Medulla oblongata (tissue), 1 donor: ENCODE results near the gene SLC4A11.

Source experiments
- DNase-seq: peaks from one replicate; pipeline ENCODE4 v3.0.0-alpha.2; 2015; ENCODE audit errors: extremely low spot score

The SLC4A11 gene

DNA sequence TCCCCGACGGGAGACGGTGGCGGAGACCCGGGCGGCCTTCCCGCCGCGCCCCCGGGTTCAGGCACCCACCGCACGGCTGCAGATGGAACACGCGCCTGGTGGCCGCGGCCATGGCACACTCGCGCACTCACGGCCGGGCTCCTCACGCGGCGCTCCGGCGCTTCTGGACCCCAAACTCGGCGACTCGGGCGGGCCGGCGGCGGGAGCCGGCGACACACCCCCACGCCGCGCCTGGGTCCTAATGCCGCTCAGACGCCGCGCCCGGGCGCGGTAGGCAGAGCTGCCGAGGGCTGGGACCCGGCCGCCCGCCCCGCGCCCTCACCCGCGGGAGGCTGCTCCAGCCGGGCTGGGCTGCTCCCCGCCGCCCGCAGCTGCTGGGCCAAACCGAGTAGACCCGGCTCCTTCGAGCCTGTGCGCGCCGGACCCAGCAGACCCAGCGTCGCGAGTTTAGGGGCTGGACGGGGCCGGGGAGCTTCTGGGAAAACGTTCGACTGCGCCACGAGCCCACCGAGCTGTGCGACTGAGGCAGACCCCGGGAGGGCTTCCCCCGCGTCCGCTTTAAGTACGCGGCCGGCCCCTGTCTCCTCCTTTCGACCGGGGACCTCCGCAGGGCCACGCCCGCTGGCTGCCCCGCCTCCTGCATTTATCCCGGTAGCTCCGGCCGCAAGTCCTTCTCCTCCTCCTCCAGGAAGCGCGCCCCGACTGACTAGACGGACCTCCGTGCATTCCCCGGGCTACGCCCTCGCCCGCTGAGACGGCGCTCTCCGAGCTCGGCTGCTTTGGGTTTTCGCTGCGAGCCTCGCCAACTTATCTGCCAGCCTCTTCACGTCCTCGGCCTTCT, at the start of gene SLC4A11:
Gene SLC4A11, minus strand, starts transcription at position 165 of the 841 bp plus-strand sequence. Its CDS starts 53 bp downstream, at position 112.
- DNase-seq = no peak

DNA sequence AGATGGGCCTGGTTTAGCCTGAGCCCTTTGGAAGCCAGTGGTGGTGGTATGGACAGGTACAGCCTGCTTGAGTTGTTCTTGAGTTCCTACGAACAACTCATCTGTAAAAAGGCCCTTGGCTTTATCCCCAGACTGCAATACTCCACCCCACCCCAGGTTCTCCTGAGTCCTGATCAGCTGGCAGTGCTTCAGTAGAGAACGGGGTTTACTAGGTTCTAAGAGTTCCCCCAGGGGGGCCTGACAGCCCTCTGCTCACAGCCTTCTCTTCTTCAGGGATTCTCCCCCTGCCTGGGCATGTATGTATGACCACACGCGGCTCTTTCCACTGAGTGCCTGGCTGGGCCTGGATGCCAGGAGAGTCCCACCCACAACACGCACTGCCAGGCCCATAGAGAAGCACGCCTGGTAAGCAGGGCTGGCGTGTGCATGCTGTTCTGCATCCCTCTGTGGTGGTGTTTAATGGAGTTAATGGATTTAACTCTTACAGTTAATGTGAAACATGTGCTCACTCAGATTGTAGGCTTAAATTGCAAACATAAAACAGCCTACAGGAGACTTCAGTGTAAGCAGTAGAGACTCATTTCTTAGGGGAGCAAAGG, 44.3 kb upstream of the SLC4A11 start:
- no peak for DNase-seq

DNA sequence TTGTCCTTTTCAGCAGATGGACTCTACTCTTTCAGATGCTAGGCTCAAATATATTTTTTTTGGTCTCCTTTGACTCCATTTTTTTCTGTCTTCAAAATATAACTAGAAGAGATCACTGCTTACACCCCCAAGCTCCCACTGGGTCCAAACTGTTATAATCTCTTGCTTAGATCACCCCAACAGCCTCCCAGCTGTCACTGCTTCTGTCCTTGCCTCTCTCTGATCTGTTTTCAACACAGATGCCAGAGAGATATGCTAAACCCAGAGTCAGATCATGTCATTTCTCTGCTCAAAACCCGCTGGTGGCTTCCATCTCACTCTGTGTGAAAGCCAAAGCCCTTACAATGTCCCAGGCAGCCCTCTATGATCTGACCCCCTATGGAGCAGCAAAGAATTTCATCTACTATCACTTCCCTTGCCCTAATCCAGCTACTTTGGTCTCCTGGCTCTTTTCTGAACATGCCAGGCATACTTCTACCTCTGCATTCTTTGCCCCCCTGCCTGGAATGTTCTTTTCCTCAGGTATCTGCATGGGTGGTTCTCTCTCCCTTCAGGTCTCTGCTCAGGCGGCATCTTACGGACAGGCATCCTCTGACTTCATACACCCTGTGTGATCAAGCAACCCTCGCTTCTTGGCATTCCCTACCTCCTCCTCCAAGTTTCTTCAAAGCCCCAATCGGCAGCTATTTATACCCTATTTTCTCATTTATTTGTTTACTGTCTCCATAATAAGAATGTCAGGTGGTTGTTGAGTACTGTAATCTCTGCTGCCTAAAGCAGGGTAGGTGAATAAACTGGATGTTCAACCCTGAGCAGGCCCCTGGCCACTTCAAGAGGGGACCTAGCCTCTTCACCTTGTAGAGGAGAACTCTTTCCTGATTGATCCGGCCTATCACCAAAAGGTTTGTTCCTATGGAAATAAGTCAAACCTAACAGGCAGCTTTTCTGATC, 43.6 kb upstream of the SLC4A11 start:
- DNase-seq = no peak

DNA sequence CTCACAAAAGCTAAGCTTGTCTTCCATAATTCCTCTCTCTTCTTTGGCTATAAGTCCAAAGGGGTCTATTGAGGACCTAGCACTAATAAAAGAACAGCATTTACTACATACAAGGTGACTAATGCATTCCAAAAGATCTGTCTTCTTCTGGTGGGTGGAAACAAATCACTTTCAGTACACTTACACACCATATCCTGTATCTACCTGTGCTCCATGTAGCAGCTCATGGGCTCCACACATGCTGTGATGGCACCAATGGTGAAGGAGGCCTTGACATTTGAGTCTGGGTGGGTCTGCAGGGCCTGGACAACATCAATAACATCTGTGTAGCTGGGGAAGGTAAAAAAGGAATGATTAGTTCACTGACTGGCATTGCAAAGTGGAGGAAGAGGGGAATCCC, 42.4 kb upstream of the SLC4A11 start:
- DNase-seq = no peak

DNA sequence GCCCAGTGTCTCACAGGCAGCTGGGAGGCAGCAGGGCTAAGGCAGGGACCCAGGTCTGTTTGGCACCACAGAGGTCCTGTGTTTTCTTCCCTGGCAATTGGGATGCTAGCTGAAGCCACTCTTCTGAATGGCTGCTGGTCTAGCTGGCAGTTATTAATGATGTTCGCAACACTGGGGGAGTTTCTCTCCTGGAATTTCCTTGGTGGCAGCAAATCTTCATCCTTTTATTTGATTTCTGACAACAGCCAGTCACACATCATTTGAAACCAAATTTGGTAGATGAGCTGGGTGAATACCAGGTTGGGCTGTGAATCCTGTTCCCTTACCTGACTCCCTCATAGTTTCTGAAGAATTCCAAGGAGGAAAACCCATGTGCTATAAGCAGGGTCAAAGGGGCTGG, 40.8 kb upstream of the SLC4A11 start:
- no peak for DNase-seq

DNA sequence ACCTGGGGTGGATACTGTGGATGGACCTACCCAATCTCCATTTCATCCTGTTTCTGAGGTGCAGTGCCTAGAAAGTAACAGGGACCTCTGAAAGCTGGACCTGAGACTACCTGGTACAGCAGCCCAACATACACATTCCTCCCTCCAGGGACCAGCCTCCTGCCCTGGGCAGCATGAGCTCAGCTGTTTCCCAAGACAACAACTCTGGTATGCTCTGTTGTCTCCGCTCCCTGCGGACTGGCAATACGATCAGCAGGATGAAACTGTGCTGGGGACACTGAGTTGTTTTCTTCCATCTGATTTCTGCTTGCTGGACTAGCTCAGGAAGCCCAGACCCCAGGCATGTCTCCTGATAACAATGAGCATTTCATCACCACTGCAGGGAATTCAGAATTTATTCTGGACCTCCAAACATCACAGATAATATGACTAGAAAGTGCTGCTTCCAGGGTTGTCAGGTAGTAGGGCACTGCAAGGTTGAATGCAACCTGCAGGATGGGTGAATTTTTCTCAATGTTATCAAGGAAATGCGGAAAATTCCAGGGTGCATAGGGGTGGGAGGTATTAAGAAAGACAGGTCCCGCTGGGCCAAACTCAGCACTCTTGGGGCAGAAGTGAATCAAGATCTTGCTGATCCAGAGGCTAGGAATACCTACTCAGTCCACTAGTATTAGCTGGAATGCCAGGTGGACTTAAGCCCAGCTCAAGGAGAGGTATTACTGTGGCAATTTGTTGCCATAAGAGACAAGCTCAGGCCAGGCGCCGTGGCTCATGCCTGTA, 38.9 kb upstream of the SLC4A11 start:
- DNase-seq = no peak

DNA sequence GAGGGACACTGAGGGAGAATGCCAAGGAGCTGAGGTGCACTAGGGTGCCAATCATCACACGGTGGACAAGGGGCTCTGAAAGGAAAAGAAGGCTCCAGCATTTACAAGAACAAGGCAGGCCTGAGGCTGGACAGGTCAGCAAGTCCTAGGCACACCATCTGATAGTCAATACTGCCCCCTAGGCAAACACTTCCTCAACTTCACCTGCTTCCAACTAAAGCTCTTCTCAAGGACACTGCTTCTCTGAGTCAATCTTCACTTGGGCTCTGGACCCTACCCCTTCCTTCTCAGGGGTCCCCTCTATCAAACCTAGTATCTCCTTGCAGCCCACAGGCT, 37.7 kb upstream of the SLC4A11 start:
- DNase-seq = peak; percentile 46

DNA sequence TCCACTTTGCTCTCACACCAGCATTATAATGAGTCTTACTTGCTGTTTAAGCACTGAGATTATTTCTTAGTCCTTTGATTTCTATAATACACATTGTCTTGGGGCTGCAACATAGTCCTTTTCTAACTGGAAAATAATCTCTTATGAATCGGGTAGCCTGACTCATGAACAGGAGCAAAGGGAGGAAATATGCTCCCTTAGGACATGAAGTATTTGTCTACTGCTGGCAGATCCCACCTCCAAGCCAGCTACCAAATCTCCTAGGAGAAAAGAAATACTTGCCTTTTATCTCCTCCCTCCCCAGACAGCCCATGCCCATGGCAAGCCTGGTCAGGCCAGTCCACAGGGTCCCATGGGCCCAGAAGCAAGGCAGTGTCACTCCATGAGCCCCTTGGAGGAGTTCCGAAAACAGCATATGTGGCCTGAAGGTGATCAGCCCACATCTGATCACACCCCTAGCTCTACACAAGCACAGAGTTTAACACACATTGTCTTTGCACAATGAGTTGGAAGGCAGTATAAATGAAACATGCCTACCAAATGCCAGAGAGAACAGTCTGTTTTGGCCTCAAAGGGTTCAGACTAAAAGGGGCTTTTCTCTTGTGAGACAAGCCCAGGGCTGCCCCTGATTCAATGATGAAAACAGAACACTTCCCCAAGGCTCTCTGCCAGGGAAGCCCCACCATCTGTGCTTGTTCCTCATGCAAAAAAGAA, 37.1 kb upstream of the SLC4A11 start:
- no peak for DNase-seq

DNA sequence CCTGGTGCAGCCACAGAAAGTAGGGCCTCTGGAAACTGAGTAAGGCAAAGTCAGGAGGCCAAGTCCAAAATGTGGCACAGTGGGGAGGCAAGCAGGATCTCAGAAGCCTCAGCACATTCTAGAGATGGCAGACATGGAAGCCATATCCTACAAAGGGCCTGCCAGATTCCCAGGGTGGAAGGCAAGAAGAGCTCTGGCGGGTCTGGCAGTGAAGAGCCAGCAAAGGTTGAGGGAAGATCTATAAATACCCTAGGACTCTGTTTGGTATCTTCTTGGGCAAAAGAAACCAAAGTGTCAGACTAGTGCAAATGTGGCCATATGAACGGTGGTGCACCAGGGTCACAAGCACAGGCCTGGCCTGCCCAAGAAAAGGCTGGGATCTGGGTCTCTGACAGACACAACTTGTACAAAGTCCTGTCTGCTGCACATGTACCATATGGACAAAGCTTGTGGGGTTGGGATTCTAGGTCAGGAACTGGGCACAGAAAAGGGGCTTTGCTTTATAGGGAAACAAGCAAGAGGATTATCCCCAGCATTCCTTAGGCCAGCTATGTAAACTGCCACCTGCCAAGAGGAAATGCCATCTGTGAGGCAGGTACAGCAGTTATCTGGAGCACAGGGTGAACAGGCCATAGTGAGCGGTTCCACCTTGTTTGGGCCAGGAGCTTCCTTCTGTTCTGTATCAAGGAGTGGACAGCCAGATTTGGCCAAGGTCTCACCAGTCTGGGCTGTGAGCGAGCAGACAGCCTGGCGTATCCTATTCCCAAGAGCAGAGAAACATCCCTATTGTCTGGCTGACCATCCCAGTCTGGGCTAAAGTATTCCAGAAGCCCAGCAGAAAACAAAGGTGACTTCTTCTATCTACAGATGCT, 36.3 kb upstream of the SLC4A11 start:
- no peak for DNase-seq

DNA sequence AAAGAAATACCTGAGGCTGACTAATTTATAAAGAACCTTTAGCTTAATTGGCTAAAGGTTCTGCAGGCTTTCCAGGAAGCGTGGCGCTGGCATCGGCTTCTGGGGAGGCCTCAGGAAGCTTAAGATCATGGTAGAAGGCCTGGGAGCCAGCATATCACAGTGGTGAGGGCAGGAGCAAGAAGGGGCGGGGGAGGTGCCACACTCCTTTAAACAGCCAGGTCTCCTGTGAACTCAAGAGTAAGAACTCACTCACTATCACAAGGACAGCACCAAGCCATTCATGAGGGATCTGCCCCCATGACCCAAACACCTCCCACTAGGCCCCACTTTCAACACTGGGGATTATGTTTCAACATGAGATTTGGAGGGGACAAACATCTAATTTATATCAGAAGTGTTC, 34.4 kb upstream of the SLC4A11 start:
- DNase-seq = no peak

DNA sequence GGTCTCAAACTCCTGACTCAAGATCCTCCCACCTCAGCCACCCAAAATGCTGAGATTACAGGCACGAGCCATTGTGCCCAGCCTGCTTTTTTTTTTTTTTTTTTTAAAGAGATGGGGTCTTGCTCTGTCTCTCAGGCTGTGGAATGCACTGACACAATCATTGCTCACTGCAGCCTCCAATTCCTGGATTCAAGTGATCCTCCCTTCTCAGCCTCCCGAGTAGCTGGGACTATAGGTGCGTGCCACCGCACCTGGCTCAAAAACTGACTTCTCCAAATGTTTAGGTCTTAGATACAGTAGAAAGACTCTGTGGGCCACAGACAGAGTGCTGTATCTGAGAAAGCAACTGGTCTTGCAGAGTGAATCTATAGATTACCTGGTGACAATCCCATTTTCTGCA, 31.1 kb upstream of the SLC4A11 start:
- DNase-seq = no peak

DNA sequence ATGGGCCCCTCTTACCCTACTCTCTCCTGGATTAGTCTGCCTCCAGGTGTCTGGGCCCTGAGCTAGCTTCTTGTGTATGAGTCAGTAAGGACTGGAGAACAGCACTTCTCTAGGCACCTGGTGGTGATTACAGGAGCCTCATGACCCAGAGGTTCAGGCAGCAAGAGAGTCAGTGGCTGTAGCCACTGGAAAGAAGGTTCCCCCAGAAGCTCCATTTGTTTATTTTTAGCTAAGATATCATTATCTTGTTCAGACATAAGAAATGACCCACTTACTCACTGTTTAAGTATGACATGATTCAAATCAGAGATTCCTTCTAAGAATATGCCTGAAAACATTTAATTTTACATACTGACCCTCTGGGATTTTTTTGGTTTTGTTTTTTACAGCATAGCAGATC, 23.6 kb upstream of the SLC4A11 start:
- no peak for DNase-seq

DNA sequence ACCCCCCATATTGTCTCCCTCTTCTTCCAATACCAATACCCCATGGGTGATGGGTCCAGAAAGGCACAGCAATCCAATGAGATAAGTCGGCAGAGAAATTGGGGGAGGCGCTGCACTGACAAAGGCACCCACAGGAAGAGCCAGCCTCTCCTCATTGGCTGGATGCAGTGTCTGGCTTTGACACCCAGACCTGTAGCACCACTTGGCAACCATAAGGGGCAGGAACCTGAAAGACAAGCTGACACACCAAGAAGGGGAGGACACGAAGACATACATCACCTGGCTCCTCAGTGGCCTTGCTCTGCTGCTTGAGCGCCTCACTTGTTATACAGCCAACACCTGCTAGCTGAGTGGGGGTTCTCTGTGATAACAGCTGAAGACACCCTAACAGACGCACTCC, 19.4 kb upstream of the SLC4A11 start:
- DNase-seq = no peak

DNA sequence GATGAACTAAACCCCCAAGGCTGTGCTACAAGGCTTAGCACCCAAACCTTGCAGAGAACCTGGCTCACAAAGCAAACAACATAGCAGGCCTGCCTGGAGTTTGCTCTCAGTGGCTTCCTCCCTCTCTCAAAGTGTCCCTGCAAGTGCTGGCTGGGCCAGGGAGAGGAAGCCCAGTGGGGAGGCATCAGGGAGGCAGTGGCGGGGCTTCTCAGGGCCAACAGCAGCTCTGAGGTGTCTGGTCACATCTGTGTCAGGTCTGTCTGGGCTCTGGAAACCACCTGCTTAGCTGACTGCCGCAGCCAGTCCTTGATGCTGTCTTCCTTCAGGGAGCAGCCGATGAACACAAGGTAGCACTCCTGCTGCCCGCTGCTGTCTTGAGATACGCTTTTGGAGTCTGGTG, 16.7 kb upstream of the SLC4A11 start:
- no peak for DNase-seq

DNA sequence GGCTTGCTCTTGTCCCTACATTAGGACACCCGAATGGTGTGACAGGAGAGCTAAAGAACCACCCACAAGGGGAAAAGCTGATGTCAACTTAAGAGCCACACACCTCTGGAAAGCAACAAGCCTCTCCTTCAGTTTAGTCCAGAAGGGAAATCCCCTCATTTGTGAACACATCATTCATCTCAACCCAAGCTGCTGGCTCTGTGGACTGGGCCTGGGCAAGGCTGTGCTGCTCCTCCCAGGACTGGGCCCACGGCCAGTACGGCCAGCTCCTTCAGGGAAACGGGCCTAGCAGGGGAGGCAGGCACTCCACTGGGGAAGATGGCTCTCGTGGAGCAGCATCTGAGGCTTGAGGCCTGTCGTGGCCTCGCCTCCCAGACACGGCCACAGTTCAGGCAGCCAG, 12.8 kb upstream of the SLC4A11 start:
- peak; percentile 79 for DNase-seq

DNA sequence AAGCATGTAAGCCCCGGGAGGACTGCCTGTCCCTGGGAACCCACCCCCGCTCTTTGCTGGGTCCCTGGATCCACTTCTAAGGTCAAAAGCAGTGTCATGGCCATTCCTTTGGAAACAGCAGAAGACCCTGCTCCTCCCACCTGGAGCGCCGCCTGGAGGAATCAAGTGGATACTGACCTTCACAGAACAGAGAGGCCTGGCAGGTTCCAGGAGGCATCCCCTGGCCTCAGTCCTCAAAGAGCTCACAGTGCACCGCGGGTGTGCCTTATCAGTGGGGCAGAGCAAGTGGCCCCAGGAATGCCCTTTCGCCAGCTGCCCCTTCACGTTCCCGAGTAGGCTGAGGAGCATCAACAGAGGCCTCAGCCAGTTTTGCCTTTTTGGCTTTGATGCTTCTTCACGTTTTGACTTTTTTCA, 11.1 kb upstream of the SLC4A11 start:
- DNase-seq = no peak

DNA sequence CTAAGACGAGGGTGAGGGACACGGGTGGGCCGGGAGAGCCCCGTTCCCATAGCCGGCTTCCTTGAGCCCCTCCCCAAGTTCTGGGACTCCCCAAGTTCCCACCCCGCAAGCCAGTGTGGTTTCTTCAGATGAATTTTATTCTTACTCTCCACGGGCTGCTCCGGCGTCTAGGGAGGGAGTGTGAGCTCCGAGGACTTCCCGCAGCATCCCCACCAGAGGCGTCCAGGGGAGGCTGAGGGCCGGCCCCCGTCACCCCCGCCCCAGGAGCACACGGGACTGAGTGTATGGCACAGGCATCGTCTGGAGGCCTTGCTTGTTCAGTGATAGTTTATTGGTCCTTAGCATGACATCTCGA, 10.0 kb upstream of the SLC4A11 start:
- DNase-seq = no peak

DNA sequence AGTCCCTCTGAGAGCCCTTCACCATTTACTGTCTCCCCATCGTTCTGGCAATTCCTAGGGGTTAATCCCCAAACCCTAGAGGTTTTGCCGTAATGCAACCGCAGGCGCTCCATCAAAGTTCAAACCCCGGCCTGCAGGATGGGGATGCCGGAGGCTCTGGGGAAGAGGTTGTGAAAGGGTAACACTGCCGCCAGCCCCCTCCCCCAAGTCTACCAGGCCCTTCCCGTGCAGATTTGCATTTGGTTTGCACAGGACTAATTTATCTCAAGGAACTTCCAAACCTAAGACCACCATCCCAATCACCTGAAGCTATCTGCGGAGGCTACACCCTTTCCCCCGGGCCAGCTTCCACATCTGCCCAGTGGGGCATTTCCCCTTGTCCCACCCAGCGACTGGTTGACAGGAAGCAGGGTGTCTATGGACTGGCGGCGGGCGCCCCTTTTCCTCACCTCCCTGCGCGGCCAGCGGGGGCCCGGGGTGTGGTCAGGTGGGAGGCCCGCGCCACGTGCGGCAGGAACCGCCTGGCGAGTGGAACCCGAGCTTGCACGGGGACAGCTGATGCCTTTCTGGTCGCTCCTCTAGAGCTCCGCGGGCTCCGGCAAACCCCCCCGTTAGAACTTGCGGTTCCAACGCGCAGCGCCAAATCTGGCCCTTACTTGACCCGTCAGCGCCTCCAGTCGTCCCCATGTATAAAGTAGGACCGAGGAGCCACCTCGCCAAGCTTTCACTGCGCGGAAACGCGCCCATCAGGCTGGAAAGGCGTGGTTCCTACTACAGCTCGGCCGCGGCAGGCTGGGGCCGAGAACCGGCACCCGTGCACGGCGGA, 9.4 kb upstream of the SLC4A11 start:
- no peak for DNase-seq

DNA sequence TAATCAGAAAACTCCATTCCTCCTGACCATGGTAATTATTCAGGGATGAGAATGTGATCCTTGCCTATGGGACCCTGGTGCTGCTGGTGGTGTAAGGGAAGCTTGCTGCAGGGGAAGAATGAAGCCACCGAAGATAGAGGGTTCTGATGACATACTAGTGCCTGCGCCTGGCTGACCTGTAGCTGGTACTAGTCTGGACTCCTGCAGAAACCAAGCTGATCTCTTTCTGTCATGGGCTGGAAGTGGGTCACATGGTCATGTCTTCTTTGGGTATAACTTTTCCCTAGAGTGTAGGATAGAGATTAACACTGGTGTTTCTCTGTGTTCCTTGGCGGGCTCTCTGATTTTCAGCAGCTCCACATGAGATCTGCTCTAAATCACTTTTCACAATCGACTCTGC, 8.6 kb upstream of the SLC4A11 start:
- no peak for DNase-seq
